ENCODE results near the gene QSOX2. TPM values are rescaled to one million over a fixed set of nuclear protein-coding genes. Genes with fewer than 3 reads are reported as not detected.
A peak's percentile ranks its signal among the peaks of the same experiment; 100 is the strongest.
"Not testable (repeated sequence)": the region's sequence is repeated elsewhere in the genome, so short reads cannot be mapped to it uniquely, and the experiment has no call there.

The QSOX2 gene
- total RNA-seq, 1 donor from 2014 or later = 3.1 TPM

GRCh38 chr9:136282272-136282861, 36.8 kb upstream of the QSOX2 start:
- DNase-seq (ENCODE audit: low spot score) = no peak

DNA sequence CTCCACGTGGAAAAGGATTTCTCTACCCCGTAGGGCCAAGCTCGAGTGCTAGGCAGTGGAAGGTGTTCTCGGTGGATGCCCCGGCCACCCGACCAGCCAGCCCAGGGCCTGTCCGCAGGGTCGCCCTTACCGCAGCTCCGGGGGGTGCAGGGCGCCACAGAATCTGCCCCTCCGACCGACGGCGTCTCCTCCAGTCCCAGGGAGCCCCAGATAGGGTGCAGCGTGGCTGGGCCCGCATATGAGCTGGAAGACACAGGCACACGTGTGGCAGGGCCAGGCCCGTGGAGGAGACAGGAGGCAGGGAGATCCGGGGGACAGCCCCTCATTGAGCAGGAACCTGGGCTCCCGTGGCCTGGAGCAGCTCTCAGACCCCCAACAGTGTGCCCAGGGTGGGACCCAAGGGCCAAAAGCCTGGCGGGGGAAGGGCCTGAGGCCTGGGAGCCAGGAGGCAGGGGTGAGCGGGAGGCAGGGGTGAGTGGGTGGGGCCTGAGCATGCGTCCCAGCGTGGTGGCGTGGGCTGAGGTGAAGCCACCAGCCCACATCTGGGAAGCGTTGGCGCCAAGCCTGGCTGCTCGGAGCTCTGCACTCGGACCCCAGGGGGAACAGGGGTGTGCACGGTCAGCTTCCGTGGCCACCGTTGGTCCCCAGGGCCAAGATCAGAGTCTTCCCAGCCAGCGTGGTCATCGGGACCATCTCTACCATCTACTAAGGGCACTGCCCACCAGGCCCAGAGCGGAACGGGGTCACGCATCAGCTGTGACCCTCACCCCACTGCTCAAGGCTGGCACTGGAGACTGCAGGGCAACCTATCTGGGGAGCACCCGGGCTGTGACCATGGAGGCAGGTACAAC, 36.0 kb upstream of the QSOX2 start:
- DNase-seq (ENCODE audit: low spot score) = no peak

DNA sequence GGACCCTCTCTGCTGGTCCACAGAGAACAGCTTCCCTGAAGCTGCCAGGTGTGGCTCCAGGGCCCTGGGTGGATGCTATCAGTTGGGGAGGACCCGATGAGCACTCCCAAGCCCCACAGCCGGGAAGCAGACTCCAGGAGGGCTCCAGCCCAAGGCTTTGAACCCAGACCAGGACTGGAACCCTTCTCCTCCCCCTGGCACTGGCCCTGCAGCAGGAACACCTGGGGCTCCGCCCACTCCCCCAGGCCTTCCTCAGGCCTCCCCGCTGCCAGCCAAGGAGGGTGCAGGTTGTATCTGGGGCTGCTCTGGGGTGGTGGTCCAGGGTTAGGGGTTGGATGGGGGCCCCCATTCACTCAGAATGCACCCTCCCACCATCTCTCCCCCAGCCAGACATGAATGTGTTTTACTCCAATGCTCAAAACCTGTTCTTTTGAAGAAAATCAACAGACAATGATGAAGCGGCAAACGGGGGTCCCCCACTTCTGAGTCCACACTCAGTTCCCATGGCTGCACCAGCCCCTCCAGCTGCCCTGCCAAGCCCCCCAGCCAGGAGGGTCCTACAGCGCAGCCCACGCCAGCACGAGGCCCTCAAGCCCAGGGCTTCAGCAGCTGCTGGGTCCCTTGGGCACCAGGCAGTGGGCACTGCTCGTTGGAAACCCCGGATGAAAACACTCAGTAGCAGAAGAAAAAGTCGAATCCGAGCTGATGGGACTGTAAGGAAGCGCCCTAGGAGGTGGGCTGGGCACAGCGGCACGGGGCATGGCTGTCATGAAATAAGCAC, 35.1 kb upstream of the QSOX2 start:
- no peak for DNase-seq (ENCODE audit: low spot score)

DNA sequence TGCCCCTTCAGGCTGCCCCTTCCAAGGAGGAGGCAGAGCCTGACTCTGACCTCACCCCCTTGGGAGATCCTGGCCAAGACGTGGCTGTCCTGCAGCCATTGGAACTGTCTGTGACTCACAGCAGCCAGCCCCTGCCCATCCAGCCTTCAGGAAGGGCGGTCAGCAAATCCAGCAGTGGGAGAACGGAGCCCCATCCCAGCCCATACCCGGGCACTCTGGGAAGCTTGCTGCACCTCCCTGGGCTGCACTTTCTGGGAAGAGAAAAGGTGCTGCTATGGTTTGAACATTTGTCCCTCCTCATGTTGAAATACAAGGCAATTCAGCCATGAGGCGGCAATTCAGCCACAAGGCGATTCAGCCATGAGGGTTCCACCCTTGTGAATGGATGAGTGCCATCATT, 33.9 kb upstream of the QSOX2 start:
- no peak for DNase-seq (ENCODE audit: low spot score)

DNA sequence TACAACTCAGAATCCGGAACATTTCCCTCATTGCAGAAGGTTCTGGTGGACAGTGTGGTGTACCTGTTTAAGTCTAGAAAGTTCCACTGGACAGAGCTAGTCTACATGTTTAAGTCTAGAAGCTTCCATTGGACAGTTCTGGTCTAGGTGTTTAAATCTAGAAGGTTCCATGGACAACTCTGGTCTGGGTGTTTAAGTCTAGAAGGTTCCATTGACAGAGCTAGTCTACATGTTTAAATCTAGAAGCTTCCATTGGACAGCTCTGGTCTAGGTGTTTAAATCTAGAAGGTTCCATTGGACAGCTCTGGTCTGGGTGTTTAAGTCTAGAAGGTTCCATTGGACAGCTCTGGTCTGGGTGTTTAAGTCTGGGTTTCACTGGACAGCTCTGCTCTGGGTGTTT, 33.3 kb upstream of the QSOX2 start:
- DNase-seq (ENCODE audit: low spot score) = no peak

- no peak for DNase-seq (ENCODE audit: low spot score)
Measured at GRCh38 chr9:136278221-136278620, 32.6 kb upstream of the QSOX2 start.

GRCh38 chr9:136277746-136278145, 32.1 kb upstream of the QSOX2 start:
- DNase-seq (ENCODE audit: low spot score) = no peak

GRCh38 chr9:136276716-136277115, 31.1 kb upstream of the QSOX2 start:
- no peak for DNase-seq (ENCODE audit: low spot score)

DNA sequence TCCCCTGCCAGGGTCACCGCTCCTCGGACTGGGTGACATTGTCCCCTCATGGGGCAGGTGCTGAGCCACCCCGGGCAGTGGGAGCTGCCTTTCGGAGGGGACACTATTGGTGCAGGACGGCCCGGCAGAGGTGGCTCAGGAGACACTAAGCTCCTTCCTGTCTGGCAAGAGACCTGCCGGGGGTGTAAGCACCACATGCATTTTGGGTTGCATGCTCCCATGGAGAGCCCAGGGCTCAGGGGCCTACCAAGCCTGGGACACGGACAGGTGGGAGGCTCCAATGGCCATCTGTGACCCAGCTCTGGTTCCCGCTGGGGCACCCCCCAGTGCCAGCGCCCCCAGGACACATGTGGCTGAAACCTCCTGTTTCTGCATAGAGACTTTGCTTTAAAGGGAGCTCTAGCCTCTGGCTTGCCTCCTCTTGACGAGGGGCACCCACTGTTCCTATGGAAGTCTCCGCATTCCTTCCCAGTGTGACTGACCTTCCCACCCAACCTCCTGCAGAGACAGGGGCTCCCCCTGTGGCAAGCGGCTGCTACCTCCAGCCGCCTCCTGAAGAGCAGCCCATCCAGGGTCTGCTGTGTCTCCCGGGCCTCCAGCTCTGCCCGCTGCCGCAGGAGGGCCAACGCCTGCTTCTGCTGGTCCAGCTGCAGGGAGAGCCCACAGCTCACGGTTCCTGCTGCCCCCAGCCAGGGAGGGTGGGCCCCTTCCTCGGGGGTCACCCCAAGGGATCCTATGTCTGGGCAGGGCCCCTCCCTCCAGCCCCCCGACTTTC, 30.2 kb upstream of the QSOX2 start:
- DNase-seq (ENCODE audit: low spot score) = no peak

DNA sequence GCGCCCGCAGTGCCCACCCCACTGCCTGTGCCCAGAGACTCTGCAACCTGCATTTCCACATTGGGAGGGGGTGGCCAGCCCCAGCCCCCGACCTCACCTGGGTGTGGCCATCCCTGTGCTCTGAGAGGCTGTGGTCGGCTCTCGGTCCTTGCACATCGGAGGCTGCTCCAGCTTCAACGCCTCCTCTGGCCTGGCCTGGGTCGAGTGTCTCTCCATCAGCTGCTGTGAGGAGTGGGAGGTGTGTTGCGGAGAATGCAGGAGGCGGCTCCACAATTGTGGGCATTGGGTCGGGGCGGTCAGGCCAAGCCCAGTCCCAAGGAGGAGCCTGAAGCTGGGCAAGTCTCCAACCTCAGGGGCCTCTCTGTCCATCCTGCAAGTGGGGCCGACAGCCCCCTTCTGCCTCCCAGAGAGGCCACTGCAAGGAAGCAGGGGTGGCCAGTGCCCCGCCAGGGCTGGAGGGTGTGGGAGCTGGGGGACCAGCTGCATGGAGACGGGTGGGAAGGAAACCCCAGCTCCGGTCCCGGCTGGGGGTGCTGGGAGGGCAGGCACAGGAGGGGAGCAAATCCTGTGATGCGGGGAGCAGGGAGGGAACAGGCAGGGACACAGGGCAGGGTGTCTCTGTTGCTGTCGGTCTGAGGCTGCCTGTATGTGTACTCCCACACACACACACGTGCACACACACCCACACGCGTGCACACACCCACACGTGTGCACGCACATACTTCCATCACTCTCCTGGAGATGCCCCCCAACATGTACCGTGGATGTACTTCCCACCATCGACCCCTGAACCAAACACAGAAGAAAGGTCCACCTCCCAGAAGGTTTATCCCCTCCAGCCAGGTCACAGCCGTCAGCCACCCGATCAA, 29.4 kb upstream of the QSOX2 start:
- no peak for DNase-seq (ENCODE audit: low spot score)

GRCh38 chr9:136273921-136274785, 28.5 kb upstream of the QSOX2 start:
- DNase-seq (ENCODE audit: low spot score) = no peak

- no peak for DNase-seq (ENCODE audit: low spot score)
Measured at GRCh38 chr9:136273244-136273865, 27.7 kb upstream of the QSOX2 start.

DNA sequence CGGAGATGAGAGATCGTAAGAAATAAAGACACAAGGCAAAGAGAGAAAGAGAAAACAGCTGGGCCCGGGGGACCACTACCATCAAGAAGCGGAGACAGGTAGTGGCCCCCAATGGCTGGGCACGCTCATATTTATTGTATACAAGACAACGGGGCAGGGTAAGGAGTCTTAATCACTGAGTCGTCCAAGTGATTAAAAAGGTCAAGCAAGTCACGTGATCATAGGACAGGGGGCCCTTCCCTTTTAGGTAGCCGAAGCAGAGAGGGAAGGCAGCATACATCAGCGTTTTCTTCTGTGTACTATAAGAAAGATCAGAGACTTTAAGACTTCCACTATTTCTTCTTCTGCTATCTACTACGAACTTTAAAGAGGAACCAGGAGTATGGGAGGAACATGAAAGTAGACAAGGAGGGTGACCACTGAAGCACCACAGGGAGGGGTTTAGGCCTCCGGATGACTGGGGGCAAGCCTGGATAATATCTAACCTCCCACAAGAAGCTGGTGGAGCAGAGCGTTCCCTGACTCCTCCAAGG, 24.6 kb upstream of the QSOX2 start:
- DNase-seq (ENCODE audit: low spot score) = no peak

- no peak for DNase-seq (ENCODE audit: low spot score)
Measured at GRCh38 chr9:136268735-136269134, 23.1 kb upstream of the QSOX2 start.

GRCh38 chr9:136268318-136268717, 22.7 kb upstream of the QSOX2 start:
- peak; percentile 43 for DNase-seq (ENCODE audit: low spot score)

DNA sequence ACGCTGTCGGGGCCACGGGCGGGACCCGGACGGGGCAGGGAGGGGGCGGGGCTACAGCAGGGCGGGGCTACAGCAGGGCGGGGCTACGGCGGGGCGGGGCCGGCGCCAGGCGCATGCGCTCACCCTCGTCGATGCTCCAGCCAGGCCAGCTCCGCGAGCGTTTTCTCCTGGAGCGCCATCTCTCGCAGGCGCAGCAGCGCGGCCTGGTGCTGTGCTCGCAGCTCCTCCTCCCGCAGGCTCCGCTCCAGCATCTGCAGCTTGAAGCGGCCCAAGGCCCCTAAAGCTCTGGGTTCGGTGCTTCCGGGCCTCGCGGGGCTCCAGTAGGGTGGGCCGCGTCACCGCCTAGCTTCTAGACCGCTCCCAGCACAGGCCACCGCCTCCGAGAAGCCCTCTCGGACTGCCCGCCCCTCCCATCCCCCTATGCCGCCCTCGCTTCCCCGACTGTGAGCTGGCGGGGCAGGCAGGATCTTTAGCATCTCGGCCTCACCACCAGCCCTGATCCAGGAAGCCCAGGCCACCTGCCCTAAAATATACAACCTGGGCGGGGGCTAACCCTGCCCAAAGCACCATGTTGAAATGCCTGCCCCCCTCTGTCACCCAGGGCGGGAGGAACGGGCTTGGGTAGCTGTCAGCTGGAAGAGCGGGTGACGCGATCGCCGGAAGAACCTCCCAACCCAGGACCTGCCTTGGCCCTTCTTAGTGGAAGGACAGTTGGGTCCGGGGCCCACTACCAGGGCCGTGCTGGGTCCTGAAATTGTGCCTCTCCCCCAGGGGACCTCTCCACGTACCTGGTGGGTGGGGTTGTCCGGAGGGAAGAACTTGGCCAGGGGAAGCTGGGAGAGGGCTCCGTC, 21.9 kb upstream of the QSOX2 start:
- peak; percentile 68 for DNase-seq (ENCODE audit: low spot score)

GRCh38 chr9:136266641-136267040, 21.0 kb upstream of the QSOX2 start:
- not testable (repeated sequence) for DNase-seq (ENCODE audit: low spot score)
